Gastrocnemius medialis (tissue), 4 donors: Measurements from ENCODE around the gene SFTPD.

Experiments used
- CTCF ChIP-seq, 5 experiments: fragments of 450-650 bp in 3 of 5; fragments of 200-600 bp in 2 of 5; sonication (generic) in 2 of 5; IDR thresholded peaks in 4 of 5; conservative IDR thresholded peaks in 1 of 5; 1 replicate in 4 of 5; 2 replicates in 1 of 5; pipeline ENCODE4 v1.5.1; 2016 to 2019; ENCODE audit warnings: antibody characterized with exemption in 5 of 5, mild to moderate bottlenecking in 3 of 5, moderate library complexity in 3 of 5
- POLR2A ChIP-seq, 2 donors: fragments of 450-650 bp; IDR thresholded peaks; one replicate each; pipeline ENCODE4 v1.6.1; 2017; ENCODE audit warnings: antibody characterized with exemption in 2 of 2, mild to moderate bottlenecking in 2 of 2, moderate library complexity in 2 of 2

GRCh38 chr10:79984851-79985250 is 35.9 kb upstream of the SFTPD start:
- TF ChIP-seq CTCF (IDR thresholded peaks at IDR 0.05 in 4 of 5, conservative IDR thresholded peaks at IDR 0.05 in 1 of 5) (no peak), POLR2A (IDR thresholded peaks at IDR 0.05) (no peak)
